ENCODE measurements around the gene SCRG1.

Gene SCRG1

DNA sequence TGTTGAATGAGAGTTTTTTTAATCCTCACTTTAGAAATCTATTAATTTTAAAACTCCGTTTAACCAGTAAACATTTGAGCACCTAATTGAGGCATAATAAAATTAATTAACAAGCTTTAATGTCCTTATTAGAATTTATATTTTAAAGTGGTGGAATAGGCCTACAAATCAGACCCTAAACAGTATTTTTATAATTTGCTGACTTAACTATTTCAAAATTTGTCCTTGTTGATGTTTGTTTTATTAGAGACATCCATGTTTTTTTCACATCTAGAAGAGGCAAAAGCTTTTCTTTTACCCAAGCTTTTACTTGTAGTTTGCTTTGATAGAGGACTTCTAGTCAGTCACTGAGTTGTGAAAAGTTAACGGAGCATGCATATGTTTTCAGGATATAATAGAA is 24.3 kb downstream of the SCRG1 start:
- Mint-ChIP-seq H3K4me1 (peaks cover 6% of the 10 kb centered on the region), H3K27me3 (ENCODE audit: low read depth) (no peaks in the 10 kb centered on the region), H3K27ac (no peak overlapping the region), H3K36me3 (ENCODE audit: low read depth) (peaks cover 19% of the 10 kb centered on the region), H3K4me3 (no peak overlapping the region), H3K9me3 (no peaks in the 10 kb centered on the region)
- TF ChIP-seq, protein P1, sequence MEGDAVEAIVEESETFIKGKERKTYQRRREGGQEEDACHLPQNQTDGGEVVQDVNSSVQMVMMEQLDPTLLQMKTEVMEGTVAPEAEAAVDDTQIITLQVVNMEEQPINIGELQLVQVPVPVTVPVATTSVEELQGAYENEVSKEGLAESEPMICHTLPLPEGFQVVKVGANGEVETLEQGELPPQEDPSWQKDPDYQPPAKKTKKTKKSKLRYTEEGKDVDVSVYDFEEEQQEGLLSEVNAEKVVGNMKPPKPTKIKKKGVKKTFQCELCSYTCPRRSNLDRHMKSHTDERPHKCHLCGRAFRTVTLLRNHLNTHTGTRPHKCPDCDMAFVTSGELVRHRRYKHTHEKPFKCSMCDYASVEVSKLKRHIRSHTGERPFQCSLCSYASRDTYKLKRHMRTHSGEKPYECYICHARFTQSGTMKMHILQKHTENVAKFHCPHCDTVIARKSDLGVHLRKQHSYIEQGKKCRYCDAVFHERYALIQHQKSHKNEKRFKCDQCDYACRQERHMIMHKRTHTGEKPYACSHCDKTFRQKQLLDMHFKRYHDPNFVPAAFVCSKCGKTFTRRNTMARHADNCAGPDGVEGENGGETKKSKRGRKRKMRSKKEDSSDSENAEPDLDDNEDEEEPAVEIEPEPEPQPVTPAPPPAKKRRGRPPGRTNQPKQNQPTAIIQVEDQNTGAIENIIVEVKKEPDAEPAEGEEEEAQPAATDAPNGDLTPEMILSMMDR (IDR thresholded peaks at IDR 0.05; ENCODE audit: unreplicated experiment in 3 of 3), result no peak

DNA sequence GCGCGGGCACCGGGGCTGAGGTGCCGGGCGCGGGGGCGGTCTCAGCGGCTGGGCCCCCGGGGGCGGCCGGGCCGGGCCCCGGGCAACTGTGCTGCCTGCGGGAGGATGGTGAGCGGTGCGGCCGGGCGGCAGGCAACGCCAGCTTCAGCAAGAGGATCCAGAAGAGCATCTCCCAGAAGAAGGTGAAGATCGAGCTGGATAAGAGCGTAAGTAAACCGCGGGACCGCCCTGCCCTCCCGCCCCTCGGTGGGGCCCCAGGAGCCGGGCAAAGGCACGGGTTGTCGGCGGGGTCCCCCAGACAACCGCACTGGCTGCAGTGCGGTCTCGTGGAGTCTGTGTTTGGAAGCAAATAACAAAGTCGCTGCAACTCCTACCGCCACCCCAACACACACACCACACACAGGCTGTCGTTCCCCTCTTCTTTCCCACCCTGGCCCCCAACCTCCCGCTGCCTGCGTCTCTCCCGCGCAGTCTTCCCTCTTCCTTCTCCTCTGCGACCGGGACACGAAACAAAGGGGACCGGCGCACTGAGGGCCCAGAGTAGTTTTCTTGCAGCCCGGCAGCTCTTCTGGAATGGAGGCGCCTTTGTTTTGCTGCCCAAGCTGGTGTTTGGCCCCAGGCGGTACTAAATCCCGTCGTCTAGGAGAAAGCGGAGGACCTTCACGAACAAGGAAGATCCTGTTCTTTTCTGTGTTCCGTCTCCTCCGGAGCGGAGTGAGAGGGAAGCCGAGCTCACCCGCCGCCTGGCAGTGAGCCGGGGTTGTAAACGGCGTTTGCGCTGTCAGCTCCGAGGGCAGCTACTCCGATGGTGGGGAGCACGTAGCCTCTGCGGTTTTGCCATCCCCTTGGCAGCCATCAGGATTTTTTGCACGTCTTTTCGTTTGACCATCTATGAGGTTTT is 27.4 kb downstream of the SCRG1 start:
- no peaks in the 10 kb centered on the region for H3K27me3 Mint-ChIP-seq (ENCODE audit: low read depth)
- H3K27ac Mint-ChIP-seq, result peak overlapping the region; percentile 91 to 98 (median 98)
- no peaks in the 10 kb centered on the region for H3K9me3 Mint-ChIP-seq
- peaks cover 15% of the 10 kb centered on the region for H3K36me3 Mint-ChIP-seq (ENCODE audit: low read depth)
- peak overlapping the region; percentile 99 to 100 (median 100) for H3K4me3 Mint-ChIP-seq
- TF ChIP-seq, protein P1 (IDR thresholded peaks at IDR 0.05; ENCODE audit: unreplicated experiment in 3 of 3), result no peak
- peaks cover 14% of the 10 kb centered on the region for H3K4me1 Mint-ChIP-seq

DNA sequence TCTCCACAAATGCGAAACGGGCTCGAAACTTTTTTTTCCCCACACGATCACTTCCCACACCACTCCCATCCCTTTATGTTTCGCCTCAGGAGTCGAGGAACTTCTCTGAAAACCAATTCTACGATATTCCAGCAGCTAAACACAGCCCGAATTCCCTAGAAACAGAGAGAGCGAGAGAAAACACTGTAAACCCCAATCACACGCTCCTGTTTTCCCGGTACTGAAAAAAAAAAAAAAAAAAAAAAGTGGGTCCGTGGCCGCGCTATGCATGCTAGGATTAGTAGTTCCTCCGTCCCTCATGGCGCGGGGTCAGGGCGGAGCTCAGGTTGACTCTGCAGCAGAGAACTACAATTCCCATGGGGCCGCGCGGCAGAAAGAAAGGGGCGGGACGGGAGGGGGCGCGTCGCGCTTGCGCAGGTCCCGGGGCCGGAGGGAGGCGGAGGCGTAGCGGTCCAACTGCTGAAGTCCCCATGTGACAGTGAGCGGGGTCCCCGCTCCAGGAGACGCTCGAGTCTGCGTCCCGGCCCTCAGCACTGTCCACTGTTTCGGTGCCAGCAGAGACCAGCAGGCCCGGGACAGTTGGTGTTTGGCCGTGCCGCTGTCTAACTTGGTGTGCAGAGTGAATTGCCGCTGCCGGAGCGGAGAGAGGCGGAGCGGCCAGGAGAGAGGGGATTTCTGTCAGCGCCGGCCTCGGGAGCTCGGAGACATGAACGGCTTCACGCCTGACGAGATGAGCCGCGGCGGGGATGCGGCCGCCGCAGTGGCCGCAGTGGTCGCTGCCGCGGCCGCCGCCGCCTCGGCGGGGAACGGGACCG is 28.2 kb downstream of the SCRG1 start, which contains the start of gene SAP30:
Gene SAP30 (plus strand): TSS at position 478 of the 815 bp plus-strand sequence. CDS start 229 bp downstream, at position 707.
- no peaks in the 10 kb centered on the region for H3K9me3 Mint-ChIP-seq
- TF ChIP-seq, protein P1 (IDR thresholded peaks at IDR 0.05; ENCODE audit: unreplicated experiment in 3 of 3), result no peak
- H3K36me3 Mint-ChIP-seq (ENCODE audit: low read depth), result peaks cover 10% of the 10 kb centered on the region
- peak within 1 kb of the TSS; percentile 91 to 99 (median 98) for H3K27ac Mint-ChIP-seq
- peak within 1 kb of the TSS; percentile 100 for H3K4me3 Mint-ChIP-seq
- H3K4me1 Mint-ChIP-seq, result peaks cover 14% of the 10 kb centered on the region
- no peaks in the 10 kb centered on the region for H3K27me3 Mint-ChIP-seq (ENCODE audit: low read depth)

DNA sequence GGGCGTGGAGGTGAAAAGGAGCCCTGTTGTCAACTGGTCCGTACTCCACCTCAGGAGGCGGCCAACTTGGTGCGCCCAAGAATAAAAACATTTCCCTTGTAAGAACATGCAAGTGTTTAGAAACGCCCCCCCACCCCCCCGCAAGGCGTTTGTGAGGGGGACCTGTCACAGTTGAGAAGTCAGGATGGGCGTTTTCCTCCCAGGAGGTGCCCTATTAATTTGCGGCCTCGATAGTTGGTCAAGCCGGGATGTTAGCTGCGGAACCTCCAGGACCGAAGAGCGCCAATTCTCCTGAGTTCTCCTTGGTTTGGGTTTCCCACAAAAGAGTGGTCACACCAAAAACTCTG is 28.8 kb downstream of the SCRG1 start:
- Mint-ChIP-seq H3K27ac (peak overlapping the region; percentile 91 to 99 (median 98)), H3K4me3 (peak overlapping the region; percentile 96 to 100 (median 100)), H3K4me1 (peaks cover 14% of the 10 kb centered on the region), H3K27me3 (ENCODE audit: low read depth) (no peaks in the 10 kb centered on the region), H3K36me3 (ENCODE audit: low read depth) (peaks cover 9% of the 10 kb centered on the region), H3K9me3 (no peaks in the 10 kb centered on the region)
- TF ChIP-seq, protein P1 (IDR thresholded peaks at IDR 0.05; ENCODE audit: unreplicated experiment in 3 of 3), result no peak

DNA sequence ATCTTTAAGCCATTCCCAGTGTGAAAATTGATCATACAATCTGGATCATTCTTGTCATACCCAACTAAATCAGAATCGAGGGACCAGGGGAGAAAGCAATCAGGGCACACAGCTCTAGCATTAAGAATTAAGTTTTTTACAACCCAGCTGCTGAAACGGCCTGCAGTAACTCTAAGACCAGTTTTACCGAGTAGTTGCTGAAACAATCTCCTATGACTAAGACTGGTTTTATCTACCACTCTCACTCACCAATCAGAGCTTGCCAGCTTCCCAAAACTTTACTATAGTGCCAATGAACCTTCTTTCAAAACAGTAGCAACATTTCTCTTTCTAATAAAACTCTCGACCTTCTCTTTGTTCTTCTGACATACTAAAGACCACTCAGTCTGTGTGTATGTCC is 31.0 kb downstream of the SCRG1 start:
- Mint-ChIP-seq H3K27ac (peak overlapping the region in 1 of 3 experiments; percentile 16), H3K9me3 (no peaks in the 10 kb centered on the region), H3K4me3 (peak overlapping the region; percentile 51 to 77 (median 57)), H3K27me3 (ENCODE audit: low read depth) (no peaks in the 10 kb centered on the region), H3K4me1 (peaks cover 9% of the 10 kb centered on the region), H3K36me3 (ENCODE audit: low read depth) (no peaks in the 10 kb centered on the region)
- TF ChIP-seq, protein P1 (IDR thresholded peaks at IDR 0.05; ENCODE audit: unreplicated experiment in 3 of 3), result no peak

All from nephron (organoid).